HT-29 (cell line): ENCODE measurements around the gene PARP12. TPM values are rescaled to one million over a fixed set of nuclear protein-coding genes. Genes with fewer than 3 reads are reported as not detected.
A peak's percentile ranks its signal among the peaks of the same experiment; 100 is the strongest.
"Not testable (repeated sequence)": the region's sequence is repeated elsewhere in the genome, so short reads cannot be mapped to it uniquely, and the experiment has no call there.

Source experiments
- DNase-seq: peaks from one replicate; pipeline ENCODE4 v3.0.0-alpha.2; 2015; ENCODE audit warnings: low spot score
- total RNA-seq: library from RNA; depleted of rRNA; stranded (reverse); fragments of >200 nt; shearing (Covaris generic); gene quantifications from 2 replicates; pipeline ENCODE4 v1.2.3, GENCODE V29; 2014; rRNA removed

PARP12 gene
- total RNA-seq: 38.3 and 51.1 TPM in 2 replicates

- DNase-seq: peak; percentile 84
These were observed at the start of gene PARP12 for GRCh38 chr7:140062528-140063299. PARP12 (minus strand) TSS chr7:140062951; CDS start chr7:140062847, 104 bp downstream.

GRCh38 chr7:140108777-140109176 lies 46.0 kb upstream of the PARP12 start:
- DNase-seq: not testable (repeated sequence)

- DNase-seq: no peak
These were observed 33.7 kb upstream of the PARP12 start for GRCh38 chr7:140096459-140096858.

GRCh38 chr7:140093375-140093774 lies 30.6 kb upstream of the PARP12 start:
- no peak for DNase-seq

GRCh38 chr7:140085447-140085846 lies 22.7 kb upstream of the PARP12 start:
- no peak for DNase-seq

GRCh38 chr7:140084972-140085371 lies 22.2 kb upstream of the PARP12 start:
- no peak for DNase-seq

- no peak for DNase-seq
These were observed 21.4 kb upstream of the PARP12 start for GRCh38 chr7:140084142-140084655.

- no peak for DNase-seq
These were observed 20.0 kb upstream of the PARP12 start for GRCh38 chr7:140082770-140083169.

GRCh38 chr7:140081774-140082425 lies 19.1 kb upstream of the PARP12 start:
- no peak for DNase-seq

GRCh38 chr7:140080919-140081318 lies 18.2 kb upstream of the PARP12 start:
- DNase-seq: no peak

GRCh38 chr7:140079121-140079536 lies 16.4 kb upstream of the PARP12 start:
- DNase-seq: peak; percentile 25

- no peak for DNase-seq
These were observed 15.6 kb upstream of the PARP12 start for GRCh38 chr7:140078392-140078791.

GRCh38 chr7:140074780-140075179 lies 12.0 kb upstream of the PARP12 start:
- DNase-seq: no peak

GRCh38 chr7:140070546-140070945 lies 7.8 kb upstream of the PARP12 start:
- DNase-seq: no peak

GRCh38 chr7:140069298-140069949 lies 6.7 kb upstream of the PARP12 start:
- no peak for DNase-seq

GRCh38 chr7:140068033-140068432 lies 5.3 kb upstream of the PARP12 start:
- DNase-seq: no peak

GRCh38 chr7:140067052-140067451 lies 4.3 kb upstream of the PARP12 start:
- no peak for DNase-seq

GRCh38 chr7:140062118-140062527 lies 628 bp downstream of the PARP12 start:
- no peak for DNase-seq

GRCh38 chr7:140061607-140061930 lies 1.2 kb downstream of the PARP12 start:
- peak; percentile 8 for DNase-seq

GRCh38 chr7:140060788-140061606 lies 1.8 kb downstream of the PARP12 start:
- peak; percentile 10 for DNase-seq

GRCh38 chr7:140060243-140060630 lies 2.5 kb downstream of the PARP12 start:
- no peak for DNase-seq
